ENCODE results near the gene STAT4.

The STAT4 gene

GRCh38 chr2:191127235-191127634 is 23.6 kb downstream of the STAT4 start:
- TF ChIP-seq CTCF (IDR thresholded peaks at IDR 0.05; ENCODE audit: insufficient read depth, low read length, poor library complexity, severe bottlenecking): no peak
- no peaks in the 10 kb centered on the region for H3K27me3 ChIP-seq (replicated peaks; ENCODE audit: control insufficient read depth, insufficient read depth, low read length)
- H3K4me3 ChIP-seq (replicated peaks; ENCODE audit: low read depth, low read length): no peak overlapping the region
- DNase-seq (ENCODE audit: extremely low read depth, insufficient read length): no peak
- H3K36me3 ChIP-seq (ENCODE audit: control insufficient read depth, insufficient read depth, low read length): no peaks in the 10 kb centered on the region

GRCh38 chr2:191126386-191127085 is 24.3 kb downstream of the STAT4 start:
- Histone ChIP-seq H3K4me3 (replicated peaks; ENCODE audit: low read depth, low read length) (no peak overlapping the region), H3K36me3 (ENCODE audit: control insufficient read depth, insufficient read depth, low read length) (no peaks in the 10 kb centered on the region), H3K27me3 (replicated peaks; ENCODE audit: control insufficient read depth, insufficient read depth, low read length) (no peaks in the 10 kb centered on the region)
- DNase-seq (ENCODE audit: extremely low read depth, insufficient read length): no peak
- TF ChIP-seq CTCF (IDR thresholded peaks at IDR 0.05; ENCODE audit: insufficient read depth, low read length, poor library complexity, severe bottlenecking): no peak

GRCh38 chr2:191125646-191126045 is 25.1 kb downstream of the STAT4 start:
- no peak for TF ChIP-seq CTCF (IDR thresholded peaks at IDR 0.05; ENCODE audit: insufficient read depth, low read length, poor library complexity, severe bottlenecking)
- H3K36me3 ChIP-seq (ENCODE audit: control insufficient read depth, insufficient read depth, low read length): no peaks in the 10 kb centered on the region
- no peak for DNase-seq (ENCODE audit: extremely low read depth, insufficient read length)
- no peak overlapping the region for H3K4me3 ChIP-seq (replicated peaks; ENCODE audit: low read depth, low read length)
- no peaks in the 10 kb centered on the region for H3K27me3 ChIP-seq (replicated peaks; ENCODE audit: control insufficient read depth, insufficient read depth, low read length)

GRCh38 chr2:191122638-191123294 is 28.0 kb downstream of the STAT4 start:
- peak; percentile 39 for DNase-seq (ENCODE audit: extremely low read depth, insufficient read length)
- H3K36me3 ChIP-seq (ENCODE audit: control insufficient read depth, insufficient read depth, low read length): no peaks in the 10 kb centered on the region
- no peak for TF ChIP-seq CTCF (IDR thresholded peaks at IDR 0.05; ENCODE audit: insufficient read depth, low read length, poor library complexity, severe bottlenecking)
- no peaks in the 10 kb centered on the region for H3K27me3 ChIP-seq (replicated peaks; ENCODE audit: control insufficient read depth, insufficient read depth, low read length)
- no peak overlapping the region for H3K4me3 ChIP-seq (replicated peaks; ENCODE audit: low read depth, low read length)

- no peak for DNase-seq (ENCODE audit: extremely low read depth, insufficient read length)
- H3K27me3 ChIP-seq (replicated peaks; ENCODE audit: control insufficient read depth, insufficient read depth, low read length): no peaks in the 10 kb centered on the region
- H3K36me3 ChIP-seq (ENCODE audit: control insufficient read depth, insufficient read depth, low read length): no peaks in the 10 kb centered on the region
- TF ChIP-seq CTCF (IDR thresholded peaks at IDR 0.05; ENCODE audit: insufficient read depth, low read length, poor library complexity, severe bottlenecking): no peak
- H3K4me3 ChIP-seq (replicated peaks; ENCODE audit: low read depth, low read length): no peak overlapping the region
These were observed 33.5 kb downstream of the STAT4 start for GRCh38 chr2:191117341-191117740.

All from GM06990 (cell line).